OCI-LY1 (cell line): ENCODE results near the gene CCR6.
A peak's percentile ranks its signal among the peaks of the same experiment; 100 is the strongest.

Experiments
- H2AFZ ChIP-seq: fragments of 200-600 bp; sonication (generic), shearing (Covaris generic); 2 replicates; pipeline ENCODE4 v1.6.0; 2014; ENCODE audit warnings: antibody characterized with exemption, mild to moderate bottlenecking, low read length
- H3F3A ChIP-seq: fragments of 200-600 bp; sonication (generic), shearing (Covaris generic); 2 replicates; pipeline ENCODE4 v1.6.0; 2014; ENCODE audit warnings: mild to moderate bottlenecking, antibody characterized with exemption, low read length, moderate library complexity; ENCODE audit not compliant: insufficient read depth
- H3K27ac ChIP-seq: fragments of 200-600 bp; sonication (generic); 2 replicates; pipeline ENCODE4 v1.5.1; 2014; ENCODE audit warnings: low read length, mixed run types, mild to moderate bottlenecking, low read depth; ENCODE audit not compliant: poor library complexity, severe bottlenecking
- H3K27me3 ChIP-seq: fragments of 200-600 bp; sonication (generic); 2 replicates; pipeline ENCODE4 v1.6.0; 2014; ENCODE audit warnings: antibody characterized with exemption, mild to moderate bottlenecking, low read length, moderate library complexity; ENCODE audit not compliant: insufficient read depth
- H3K36me3 ChIP-seq: fragments of 200-600 bp; sonication (generic); 2 replicates; pipeline ENCODE4 v1.6.1; 2014; ENCODE audit warnings: mild to moderate bottlenecking, antibody characterized with exemption, low read length, moderate library complexity, mixed read lengths; ENCODE audit not compliant: insufficient read depth
- H3K4me1 ChIP-seq: fragments of 200-600 bp; sonication (generic); 2 replicates; pipeline ENCODE4 v1.5.1; 2014; ENCODE audit warnings: mild to moderate bottlenecking, low read length, moderate library complexity; ENCODE audit not compliant: insufficient read depth, severe bottlenecking
- H3K4me2 ChIP-seq: fragments of 200-600 bp; sonication (generic), shearing (Covaris generic); 2 replicates; pipeline ENCODE4 v1.6.1; 2014; ENCODE audit warnings: low read length
- H3K4me3 ChIP-seq: fragments of 200-600 bp; sonication (generic); 2 replicates; pipeline ENCODE4 v1.5.1; 2014; ENCODE audit warnings: low read length, low read depth, mild to moderate bottlenecking, mixed read lengths; ENCODE audit not compliant: poor library complexity, severe bottlenecking
- H3K79me2 ChIP-seq: fragments of 200-600 bp; shearing (Covaris generic); 2 replicates; pipeline ENCODE4 v1.6.1; 2016; ENCODE audit warnings: mixed run types, low read length, mixed read lengths; ENCODE audit not compliant: insufficient read depth
- H3K9ac ChIP-seq: fragments of 200-600 bp; sonication (generic), shearing (Covaris generic); 2 replicates; pipeline ENCODE4 v1.6.1; 2014; ENCODE audit warnings: mild to moderate bottlenecking, low read length, mixed read lengths
- H3K9me2 ChIP-seq: fragments of 200-600 bp; sonication (generic), shearing (Covaris generic); 2 replicates; pipeline ENCODE4 v1.6.1; 2014; ENCODE audit warnings: low read depth, mild to moderate bottlenecking, low read length, mixed read lengths
- H3K9me3 ChIP-seq: fragments of 200-600 bp; shearing (Covaris generic); 2 replicates; pipeline ENCODE4 v1.6.1; 2014; ENCODE audit warnings: low read length, mixed read lengths
- H4K20me1 ChIP-seq: fragments of 200-600 bp; sonication (generic), shearing (Covaris generic); 2 replicates; pipeline ENCODE4 v1.6.0; 2016; ENCODE audit warnings: mild to moderate bottlenecking, low read length; ENCODE audit not compliant: insufficient read depth
- EZH2 ChIP-seq: fragments of 200-600 bp; sonication (generic), shearing (Covaris generic); IDR thresholded peaks from 2 replicates; pipeline ENCODE4 v1.8.0; 2017; ENCODE audit warnings: borderline replicate concordance, mixed run types, mild to moderate bottlenecking, antibody characterized with exemption, low read length, moderate library complexity, mixed read lengths
- TF ChIP-seq, protein P1 (sequence below): fragments of 200-600 bp; sonication (generic), shearing (Covaris generic); IDR thresholded peaks from 2 replicates; pipeline ENCODE4 v1.5.1; 2017; ENCODE audit warnings: mild to moderate bottlenecking, antibody characterized with exemption, low read length, moderate library complexity, mixed read lengths

CCR6 gene

DNA sequence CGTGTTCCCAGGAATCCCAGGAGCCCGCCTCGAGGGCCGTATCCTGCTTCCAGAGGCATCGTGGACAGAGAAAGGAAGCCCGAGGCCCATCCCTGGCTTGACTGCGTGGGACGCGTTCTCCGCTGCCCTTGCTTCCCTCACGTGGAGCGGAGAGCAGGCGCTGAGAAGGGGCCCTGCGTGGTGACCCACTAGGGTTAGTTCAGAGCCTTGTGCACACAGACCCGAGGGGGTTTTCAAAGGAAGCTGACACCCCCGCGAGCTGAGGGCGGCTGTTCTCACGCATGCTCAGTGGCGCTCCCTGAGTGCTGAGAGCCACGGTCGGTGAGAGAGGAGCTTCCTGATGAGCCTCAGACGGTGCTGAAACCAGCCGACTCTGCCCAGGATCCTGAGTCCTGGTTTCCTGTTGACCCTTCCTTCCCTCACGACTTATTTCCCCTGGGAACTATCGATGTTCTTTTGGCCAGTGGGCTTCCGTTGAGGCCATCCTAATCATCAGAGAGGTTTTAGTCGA lies 28.9 kb upstream of the CCR6 start:
- H3K9ac ChIP-seq, result no peak overlapping the region
- TF ChIP-seq EZH2, result no peak
- TF ChIP-seq, protein P1, sequence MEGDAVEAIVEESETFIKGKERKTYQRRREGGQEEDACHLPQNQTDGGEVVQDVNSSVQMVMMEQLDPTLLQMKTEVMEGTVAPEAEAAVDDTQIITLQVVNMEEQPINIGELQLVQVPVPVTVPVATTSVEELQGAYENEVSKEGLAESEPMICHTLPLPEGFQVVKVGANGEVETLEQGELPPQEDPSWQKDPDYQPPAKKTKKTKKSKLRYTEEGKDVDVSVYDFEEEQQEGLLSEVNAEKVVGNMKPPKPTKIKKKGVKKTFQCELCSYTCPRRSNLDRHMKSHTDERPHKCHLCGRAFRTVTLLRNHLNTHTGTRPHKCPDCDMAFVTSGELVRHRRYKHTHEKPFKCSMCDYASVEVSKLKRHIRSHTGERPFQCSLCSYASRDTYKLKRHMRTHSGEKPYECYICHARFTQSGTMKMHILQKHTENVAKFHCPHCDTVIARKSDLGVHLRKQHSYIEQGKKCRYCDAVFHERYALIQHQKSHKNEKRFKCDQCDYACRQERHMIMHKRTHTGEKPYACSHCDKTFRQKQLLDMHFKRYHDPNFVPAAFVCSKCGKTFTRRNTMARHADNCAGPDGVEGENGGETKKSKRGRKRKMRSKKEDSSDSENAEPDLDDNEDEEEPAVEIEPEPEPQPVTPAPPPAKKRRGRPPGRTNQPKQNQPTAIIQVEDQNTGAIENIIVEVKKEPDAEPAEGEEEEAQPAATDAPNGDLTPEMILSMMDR, result no peak
- no peaks in the 10 kb centered on the region for H4K20me1 ChIP-seq
- no peaks in the 10 kb centered on the region for H3K9me2 ChIP-seq
- H3K79me2 ChIP-seq, result no peaks in the 10 kb centered on the region
- H3K36me3 ChIP-seq, result no peaks in the 10 kb centered on the region
- H3K9me3 ChIP-seq, result no peaks in the 10 kb centered on the region
- peaks cover 5% of the 10 kb centered on the region; the same call in 1 of the 2 replicates for H3K27me3 ChIP-seq
- H3K4me1 ChIP-seq, result peaks cover 55% of the 10 kb centered on the region
- 0 out of 2 replicates have a peak, but pooled peaks cover 4% of the 10 kb centered on the region for H3F3A ChIP-seq
- no peak overlapping the region for H3K27ac ChIP-seq
- no peak overlapping the region for H2AFZ ChIP-seq
- peak overlapping the region; percentile 43 for H3K4me3 ChIP-seq
- peak overlapping the region; percentile 54 for H3K4me2 ChIP-seq

DNA sequence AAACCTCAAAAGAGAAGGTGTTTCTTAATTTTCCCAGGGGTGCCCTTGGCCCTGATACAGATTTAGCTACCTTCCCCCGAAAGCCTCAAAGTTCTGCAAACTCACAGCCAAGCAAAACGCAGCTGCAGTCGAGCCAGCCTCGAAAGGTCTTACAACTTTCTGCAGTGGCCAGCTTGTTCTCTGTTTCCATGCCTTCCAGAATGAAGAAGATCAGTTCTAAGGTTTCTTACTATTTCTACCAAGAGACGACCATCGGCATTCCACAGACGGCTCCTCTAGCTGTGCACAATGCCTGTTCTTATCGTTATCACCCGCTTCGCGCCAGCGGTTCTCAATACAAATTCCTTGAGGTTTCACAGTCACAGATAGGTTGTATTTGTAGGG lies 28.5 kb upstream of the CCR6 start:
- TF ChIP-seq, protein P1, result no peak
- TF ChIP-seq EZH2, result no peak
- Histone ChIP-seq H3K27ac (no peak overlapping the region), H3K4me1 (peaks cover 53% of the 10 kb centered on the region), H3K4me3 (peak overlapping the region; percentile 43), H3F3A (0 out of 2 replicates have a peak, but pooled peaks cover 4% of the 10 kb centered on the region), H4K20me1 (no peaks in the 10 kb centered on the region), H3K4me2 (peak overlapping the region; percentile 54), H3K9me2 (no peaks in the 10 kb centered on the region), H3K27me3 (peaks cover 5% of the 10 kb centered on the region; the same call in 1 of the 2 replicates), H3K36me3 (no peaks in the 10 kb centered on the region), H2AFZ (no peak overlapping the region), H3K9ac (no peak overlapping the region), H3K9me3 (no peaks in the 10 kb centered on the region), H3K79me2 (no peaks in the 10 kb centered on the region)

DNA sequence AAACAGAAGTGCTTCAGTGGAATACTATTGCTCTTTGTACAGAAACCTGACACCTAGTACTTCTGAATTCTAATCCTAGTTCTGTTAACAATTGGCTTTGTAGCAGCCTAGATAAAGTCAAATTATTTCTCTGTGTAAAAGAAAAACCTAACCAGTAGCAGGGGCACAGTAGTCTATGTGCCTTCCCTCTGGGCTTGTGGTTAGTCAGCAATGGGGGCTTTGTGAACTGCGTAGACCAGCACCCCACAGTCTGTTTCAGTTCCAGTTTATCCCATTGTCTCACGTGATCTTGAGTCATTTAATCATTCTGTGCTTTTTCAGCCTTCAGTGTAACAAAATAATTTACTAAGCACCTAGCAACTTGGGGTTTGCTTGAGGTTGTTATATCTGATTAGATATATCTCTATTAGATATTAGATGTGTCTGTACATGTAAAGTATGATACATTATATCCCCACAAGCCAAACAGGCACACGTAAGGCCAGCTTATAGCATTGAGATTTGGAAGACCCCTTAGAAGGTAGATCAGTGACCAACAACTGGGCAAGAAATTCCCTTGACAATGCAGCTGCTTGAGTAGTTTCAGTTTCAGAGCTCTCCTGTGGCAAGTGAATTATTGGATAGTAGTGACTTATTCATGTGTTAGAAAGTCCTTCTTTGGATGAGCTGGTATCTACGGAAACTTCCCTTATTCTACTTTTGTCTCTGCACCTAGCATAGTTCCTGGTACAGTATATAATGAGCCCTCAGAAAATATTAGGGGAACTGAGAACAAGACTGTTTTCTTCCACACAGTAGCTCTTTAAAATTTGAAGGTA lies 27.9 kb upstream of the CCR6 start:
- no peaks in the 10 kb centered on the region for H3K79me2 ChIP-seq
- no peak overlapping the region for H3K4me3 ChIP-seq
- no peak overlapping the region for H3K27ac ChIP-seq

More for the DNA sequence above, 27.9 kb upstream of the CCR6 start:
- H3K27me3 ChIP-seq, result peaks cover 5% of the 10 kb centered on the region; the same call in 1 of the 2 replicates
- no peaks in the 10 kb centered on the region for H3K36me3 ChIP-seq
- no peaks in the 10 kb centered on the region for H3K9me3 ChIP-seq
- no peaks in the 10 kb centered on the region for H3K9me2 ChIP-seq
- peaks cover 47% of the 10 kb centered on the region for H3K4me1 ChIP-seq
- H3K4me2 ChIP-seq, result peak overlapping the region; percentile 54
- 0 out of 2 replicates have a peak, but pooled peaks cover 4% of the 10 kb centered on the region for H3F3A ChIP-seq
- no peak overlapping the region for H2AFZ ChIP-seq
- TF ChIP-seq, protein P1, result no peak
- no peak for TF ChIP-seq EZH2
- H3K9ac ChIP-seq, result no peak overlapping the region
- H4K20me1 ChIP-seq, result no peaks in the 10 kb centered on the region
